ENCODE measurements around the gene CHST14. TPM values are rescaled to one million over a fixed set of nuclear protein-coding genes. Genes with fewer than 3 reads are reported as not detected.

Gene CHST14
- total RNA-seq, 4 donors from 2014 or later, result 2.9 to 8.8 (median 4.1) TPM; not detected in 1

DNA sequence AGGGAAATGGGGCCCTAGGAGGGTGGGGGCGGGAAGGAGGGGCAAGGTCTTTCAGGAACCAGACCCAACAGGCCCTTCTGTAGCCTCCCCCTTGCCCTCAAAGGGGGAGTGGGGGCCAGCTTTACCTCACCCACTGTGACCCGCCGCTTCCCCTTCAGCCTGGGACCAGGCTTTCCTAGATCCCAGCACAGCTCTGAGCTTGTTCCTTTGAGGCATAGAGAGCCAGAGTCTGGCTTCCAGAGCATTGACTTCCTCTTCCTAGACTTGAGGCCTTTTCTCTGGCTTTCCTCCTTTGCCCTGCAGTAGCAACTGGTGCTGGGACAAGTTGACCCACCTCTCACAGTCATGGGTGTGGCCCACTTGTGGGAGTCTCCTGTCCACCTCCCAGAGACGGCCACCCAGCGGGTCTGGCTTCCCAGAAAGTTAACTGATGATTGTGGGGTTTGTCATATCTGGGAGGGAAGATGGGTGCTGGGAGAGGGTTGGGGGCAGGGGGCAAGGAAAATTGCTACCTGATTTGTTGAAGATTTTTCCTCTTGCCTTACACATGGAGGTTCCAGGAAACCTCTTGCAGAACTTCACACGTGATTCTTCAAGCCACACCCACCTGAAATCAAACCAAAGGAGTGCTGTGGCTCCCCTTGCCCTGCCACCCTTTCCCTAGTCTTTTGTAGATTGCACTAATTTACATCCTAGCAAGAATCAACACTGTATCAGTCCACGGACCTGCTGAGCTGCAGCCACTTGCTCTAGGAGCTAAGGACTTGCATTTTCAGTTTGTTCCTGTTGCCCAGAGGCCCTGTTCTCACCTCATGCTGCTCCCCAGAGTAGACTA, 4.1 kb upstream of the CHST14 start:
- in situ Hi-C loops (cut with MboI; ENCODE audit: low pct_ligation_motif_present in 1 of 4, low pct_unique_long_range_greater_than_20kb in 1 of 4, low sequenced_read_pairs in 3 of 4) (no loop called here), intact Hi-C loops (cut with DNase I; ENCODE audit: low total_unique reads) (no loop called here)
- no peaks in the 10 kb centered on the region for H3K27me3 ChIP-seq
- no peak for TF ChIP-seq POLR2A (IDR thresholded peaks at IDR 0.05)
- no peak for TF ChIP-seq POLR2AphosphoS5 (IDR thresholded peaks at IDR 0.05)
- TF ChIP-seq, protein P1, sequence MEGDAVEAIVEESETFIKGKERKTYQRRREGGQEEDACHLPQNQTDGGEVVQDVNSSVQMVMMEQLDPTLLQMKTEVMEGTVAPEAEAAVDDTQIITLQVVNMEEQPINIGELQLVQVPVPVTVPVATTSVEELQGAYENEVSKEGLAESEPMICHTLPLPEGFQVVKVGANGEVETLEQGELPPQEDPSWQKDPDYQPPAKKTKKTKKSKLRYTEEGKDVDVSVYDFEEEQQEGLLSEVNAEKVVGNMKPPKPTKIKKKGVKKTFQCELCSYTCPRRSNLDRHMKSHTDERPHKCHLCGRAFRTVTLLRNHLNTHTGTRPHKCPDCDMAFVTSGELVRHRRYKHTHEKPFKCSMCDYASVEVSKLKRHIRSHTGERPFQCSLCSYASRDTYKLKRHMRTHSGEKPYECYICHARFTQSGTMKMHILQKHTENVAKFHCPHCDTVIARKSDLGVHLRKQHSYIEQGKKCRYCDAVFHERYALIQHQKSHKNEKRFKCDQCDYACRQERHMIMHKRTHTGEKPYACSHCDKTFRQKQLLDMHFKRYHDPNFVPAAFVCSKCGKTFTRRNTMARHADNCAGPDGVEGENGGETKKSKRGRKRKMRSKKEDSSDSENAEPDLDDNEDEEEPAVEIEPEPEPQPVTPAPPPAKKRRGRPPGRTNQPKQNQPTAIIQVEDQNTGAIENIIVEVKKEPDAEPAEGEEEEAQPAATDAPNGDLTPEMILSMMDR (IDR thresholded peaks at IDR 0.05), result no peak
- TF ChIP-seq EP300 (IDR thresholded peaks at IDR 0.05; ENCODE audit: low read depth), result no peak
- H3K36me3 ChIP-seq, result no peaks in the 10 kb centered on the region
- H3K4me3 ChIP-seq, result no peak overlapping the region
- DNase-seq, result no peak
- peaks cover 0 to 13% (median 6%) of the 10 kb centered on the region in 4 donors for H3K4me1 ChIP-seq
- WGBS, 2 donors (ENCODE audit: low coverage in 1 of 2), result 71 to 93% methylated on average over 3 to 7 of the region's 7 CpGs
- H3K27ac ChIP-seq, result no peak overlapping the region
- H3K9me3 ChIP-seq, result no peaks in the 10 kb centered on the region

DNA sequence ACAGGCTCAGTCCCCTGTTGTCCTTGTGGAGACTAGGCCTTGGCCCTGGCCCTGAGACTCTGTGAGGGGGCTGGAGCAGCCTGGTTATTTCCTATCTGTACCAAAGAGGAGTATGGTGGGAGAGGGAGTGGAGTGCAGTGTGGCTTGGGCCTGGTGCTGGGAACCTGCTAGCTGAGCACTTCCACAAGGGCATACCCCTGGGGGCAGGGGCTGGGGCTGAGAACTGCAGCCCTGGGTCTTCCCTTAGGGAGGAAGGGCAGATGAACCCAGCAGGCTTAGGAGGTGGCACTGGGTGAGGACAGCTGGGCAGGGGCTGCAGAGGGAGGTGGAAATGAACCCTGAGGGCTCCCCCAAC, 3.5 kb upstream of the CHST14 start:
- peaks cover 3 to 18% (median 12%) of the 10 kb centered on the region in 4 donors for H3K4me1 ChIP-seq
- no peak overlapping the region for H3K4me3 ChIP-seq
- H3K9me3 ChIP-seq, result no peaks in the 10 kb centered on the region
- TF ChIP-seq, protein P1 (IDR thresholded peaks at IDR 0.05), result no peak
- TF ChIP-seq POLR2AphosphoS5 (IDR thresholded peaks at IDR 0.05) (no peak), POLR2A (IDR thresholded peaks at IDR 0.05) (no peak), EP300 (IDR thresholded peaks at IDR 0.05; ENCODE audit: low read depth) (no peak)
- in situ Hi-C loops (cut with MboI; ENCODE audit: low pct_ligation_motif_present in 1 of 4, low pct_unique_long_range_greater_than_20kb in 1 of 4, low sequenced_read_pairs in 3 of 4) (no loop called here), intact Hi-C loops (cut with DNase I; ENCODE audit: low total_unique reads) (no loop called here)
- DNase-seq, result no peak
- H3K27ac ChIP-seq, result no peak overlapping the region
- no peaks in the 10 kb centered on the region for H3K27me3 ChIP-seq
- no peaks in the 10 kb centered on the region for H3K36me3 ChIP-seq

GRCh38 chr15:40468898-40469331, 1.9 kb upstream of the CHST14 start:
- no peaks in the 10 kb centered on the region for H3K36me3 ChIP-seq
- in situ Hi-C loops (cut with MboI; ENCODE audit: low pct_ligation_motif_present in 1 of 4, low pct_unique_long_range_greater_than_20kb in 1 of 4, low sequenced_read_pairs in 3 of 4) (no loop called here), intact Hi-C loops (cut with DNase I; ENCODE audit: low total_unique reads) (no loop called here)
- peaks cover 3 to 19% (median 13%) of the 10 kb centered on the region in 4 donors for H3K4me1 ChIP-seq
- no peaks in the 10 kb centered on the region for H3K9me3 ChIP-seq
- no peak overlapping the region for H3K27ac ChIP-seq
- TF ChIP-seq, protein P1 (IDR thresholded peaks at IDR 0.05), result no peak
- TF ChIP-seq EP300 (IDR thresholded peaks at IDR 0.05; ENCODE audit: low read depth) (no peak), POLR2AphosphoS5 (IDR thresholded peaks at IDR 0.05) (no peak), POLR2A (IDR thresholded peaks at IDR 0.05) (no peak)
- DNase-seq, result no peak
- H3K27me3 ChIP-seq, result no peaks in the 10 kb centered on the region
- H3K4me3 ChIP-seq, result no peak overlapping the region
- 96% methylated on average over 4 of the region's 4 CpGs; no CpG with 5 or more reads in 1 of the 2 donors for WGBS, 2 donors (ENCODE audit: low coverage in 1 of 2)

DNA sequence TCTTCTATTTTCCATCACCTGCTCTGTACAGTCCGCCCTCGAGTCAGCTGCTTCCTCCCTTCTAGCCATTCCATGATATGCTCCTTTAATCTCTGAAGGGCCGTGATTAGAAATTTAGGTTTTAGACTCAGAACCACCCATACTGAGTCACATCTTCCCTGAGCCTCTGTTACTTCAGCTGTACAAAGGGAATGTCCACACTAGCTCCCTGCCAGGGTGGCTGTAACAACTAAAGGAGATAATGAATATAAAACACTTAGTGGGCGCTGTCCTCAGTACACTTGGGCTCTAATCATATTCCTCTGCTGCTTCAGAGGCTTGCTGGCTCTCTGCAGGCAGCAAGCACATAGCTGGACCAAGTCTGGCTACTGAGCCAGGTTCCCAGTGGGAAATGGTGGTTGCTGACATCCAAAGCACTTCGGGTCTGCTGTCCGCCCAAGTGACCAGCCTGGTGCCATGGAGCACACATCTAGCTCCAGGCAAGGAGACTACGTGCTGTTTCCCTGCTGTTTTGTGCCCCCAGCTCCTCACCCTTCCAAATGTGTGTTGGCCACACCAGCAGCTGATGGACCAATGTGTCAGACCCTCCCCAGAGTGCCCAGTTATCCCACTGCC, 901 bp upstream of the CHST14 start:
- H3K4me1 ChIP-seq, result peaks cover 3 to 19% (median 13%) of the 10 kb centered on the region in 4 donors
- no peaks in the 10 kb centered on the region for H3K27me3 ChIP-seq
- in situ Hi-C loops (cut with MboI; ENCODE audit: low pct_ligation_motif_present in 1 of 4, low pct_unique_long_range_greater_than_20kb in 1 of 4, low sequenced_read_pairs in 3 of 4), result no loop called here
- no peaks in the 10 kb centered on the region for H3K36me3 ChIP-seq
- H3K9me3 ChIP-seq, result no peaks in the 10 kb centered on the region
- H3K4me3 ChIP-seq, result peak overlapping the region in 1 of 4 donors; percentile 92
- intact Hi-C loops (cut with DNase I; ENCODE audit: low total_unique reads), result no loop called here
- peak overlapping the region; percentile 88 to 92 (median 90) for H3K27ac ChIP-seq
- DNase-seq, result no peak
- 82 to 87% methylated on average over 3 to 7 of the region's 7 CpGs for WGBS, 2 donors (ENCODE audit: low coverage in 1 of 2)
- no peak for TF ChIP-seq EP300 (IDR thresholded peaks at IDR 0.05; ENCODE audit: low read depth)
- TF ChIP-seq, protein P1 (IDR thresholded peaks at IDR 0.05), result no peak
- no peak for TF ChIP-seq POLR2A (IDR thresholded peaks at IDR 0.05)
- no peak for TF ChIP-seq POLR2AphosphoS5 (IDR thresholded peaks at IDR 0.05)

All from transverse colon (tissue), 4 donors.